HepG2 (cell line): ENCODE measurements around the gene NECAB2. TPM values are rescaled to one million over a fixed set of nuclear protein-coding genes. Genes with fewer than 3 reads are reported as not detected.

Experiments
- CREB1 ChIP-seq, 2 experiments: fragments of 450-650 bp in 1 of 2; IDR thresholded peaks; 2 replicates each; pipeline ENCODE4 v1.6.1; 2016 to 2017; ENCODE audit warnings: control low read depth in 1 of 2, mild to moderate bottlenecking in 1 of 2, missing compliant biosample characterization in 1 of 2, missing genetic modification characterization in 1 of 2
- DRAP1 ChIP-seq: IDR thresholded peaks from 2 replicates; pipeline ENCODE4 v1.6.1; 2016; ENCODE audit warnings: missing genetic modification reagents, missing compliant biosample characterization
- FOXM1 ChIP-seq: sonication (generic); formaldehyde crosslinking; IDR thresholded peaks from 2 replicates; pipeline ENCODE4 v1.5.0; 2020; ENCODE audit warnings: missing genetic modification reagents
- HIVEP1 ChIP-seq: sonication (generic); formaldehyde crosslinking; IDR thresholded peaks from 2 replicates; pipeline ENCODE4 v1.4.0; 2020; ENCODE audit warnings: mild to moderate bottlenecking, missing genetic modification reagents
- HOXA3 ChIP-seq: sonication (generic); formaldehyde crosslinking; IDR thresholded peaks from 2 replicates; pipeline ENCODE4 v1.5.0; 2020; ENCODE audit warnings: missing genetic modification reagents
- HOXA9 ChIP-seq: sonication (generic); formaldehyde crosslinking; IDR thresholded peaks from 2 replicates; pipeline ENCODE4 v1.8.1; 2022; ENCODE audit warnings: missing genetic modification reagents, mild to moderate bottlenecking, moderate library complexity, borderline replicate concordance
- MED1 ChIP-seq: sonication (generic); formaldehyde crosslinking; IDR thresholded peaks from 2 replicates; pipeline ENCODE4 v1.4.0; 2020; ENCODE audit warnings: missing genetic modification reagents
- MNT ChIP-seq: fragments of 450-650 bp; IDR thresholded peaks from 2 replicates; pipeline ENCODE4 v1.6.1; 2016
- PAXIP1 ChIP-seq: sonication (generic); formaldehyde crosslinking; conservative IDR thresholded peaks from 2 replicates; pipeline ENCODE4 v1.4.0; 2020; ENCODE audit warnings: mild to moderate bottlenecking, missing genetic modification reagents, moderate library complexity
- POGZ ChIP-seq: sonication (generic); formaldehyde crosslinking; IDR thresholded peaks from 2 replicates; pipeline ENCODE4 v1.4.0; 2020; ENCODE audit warnings: mild to moderate bottlenecking, missing genetic modification reagents
- XRCC5 ChIP-seq: fragments of 200-400 bp; formaldehyde crosslinking; optimal IDR thresholded peaks from 2 replicates; pipeline ENCODE3; 2017; ENCODE audit warnings: mild to moderate bottlenecking, low read length
- ZHX2 ChIP-seq, 2 experiments: sonication (generic) in 1 of 2; formaldehyde crosslinking in 1 of 2; IDR thresholded peaks; 2 replicates each; pipeline versions ENCODE4 v1.6.1 to v1.9.0; 2014 to 2022; ENCODE audit warnings: antibody characterized with exemption in 1 of 2, borderline replicate concordance in 1 of 2, inconsistent platforms in 1 of 2, low read depth in 1 of 2, missing genetic modification reagents in 1 of 2
- ZNF143 ChIP-seq: sonication (generic); formaldehyde crosslinking; IDR thresholded peaks from 2 replicates; pipeline ENCODE4 v1.4.0; 2020; ENCODE audit warnings: missing genetic modification reagents
- ZNF263 ChIP-seq: sonication (generic); formaldehyde crosslinking; IDR thresholded peaks from 2 replicates; pipeline ENCODE4 v1.4.0; 2020; ENCODE audit warnings: missing genetic modification reagents
- polyA plus RNA-seq, 8 experiments: library from polyadenylated mRNA; depleted of rRNA in 3 of 8; stranded (reverse) in 7 of 8; unstranded in 1 of 8; fragments of >200 nt; fragmentation: Illumina TruSeq in 4 of 8; extraction: Trizol in 4 of 8; gene quantifications; 2 replicates each; pipeline versions ENCODE4 v1.2.1 to v1.2.3, GENCODE V29; 2011 to 2016; ENCODE audit warnings: low read depth in 4 of 8, missing spikeins in 1 of 8, mixed read lengths in 1 of 8; ENCODE audit not compliant: insufficient read depth in 1 of 8
- total RNA-seq, 5 experiments: library from RNA; depleted of rRNA; stranded (reverse); fragments of >200 nt; fragmentation: Illumina TruSeq; extraction: Trizol; gene quantifications; 2 replicates each; pipeline ENCODE4 v1.2.3, GENCODE V29; 2016; ENCODE audit warnings: low read depth in 1 of 5

The NECAB2 gene
- total and polyA plus RNA-seq, 2 of the 13 experiments (the other 11 are each of a cell fraction or from before 2014, with no cell fraction given): 0.21 to 0.49 TPM

- TF ChIP-seq CREB1 (IDR thresholded peaks at IDR 0.05): no peak
- TF ChIP-seq CREB1 (CRISPR knock-in tag; IDR thresholded peaks at IDR 0.05): no peak
- no peak for TF ChIP-seq HIVEP1 (CRISPR knock-in tag)
- TF ChIP-seq MED1 (CRISPR knock-in tag): peak; percentile 42
- no peak for TF ChIP-seq ZNF263 (CRISPR knock-in tag)
- TF ChIP-seq HOXA3 (CRISPR knock-in tag): peak; percentile 40; the same call in 1 of the 2 replicates
- TF ChIP-seq DRAP1 (CRISPR knock-in tag): no peak
- TF ChIP-seq ZNF143: 0 out of 2 replicates have a peak, but pooled peaks have one; percentile 20
- no peak for TF ChIP-seq POGZ (CRISPR knock-in tag)
- no peak for TF ChIP-seq XRCC5
- TF ChIP-seq HOXA9 (CRISPR knock-in tag): no peak
- peak; percentile 63 for TF ChIP-seq PAXIP1 (CRISPR knock-in tag)
- no peak for TF ChIP-seq ZHX2 (IDR thresholded peaks at IDR 0.05; ENCODE audit: low read depth)
- no peak for TF ChIP-seq ZHX2 (CRISPR knock-in tag; IDR thresholded peaks at IDR 0.05; ENCODE audit: borderline replicate concordance)
- TF ChIP-seq FOXM1: no peak
- TF ChIP-seq MNT: no peak
These were observed 20.3 kb upstream of the NECAB2 start (continued) for GRCh38 chr16:83947642-83948234.
